ENCODE measurements around the gene PCDHGB5. TPM values are rescaled to one million over a fixed set of nuclear protein-coding genes. Genes with fewer than 3 reads are reported as not detected.
"Not testable (repeated sequence)": the region's sequence is repeated elsewhere in the genome, so short reads cannot be mapped to it uniquely, and the experiment has no call there.

Gene PCDHGB5
- total RNA-seq, 1 donor from 2014 or later = 1.5 TPM

GRCh38 chr5:141392429-141393198 is 5.1 kb upstream of the PCDHGB5 start, which contains the start of gene PCDHGA8:
PCDHGA8 (plus strand) TSS chr5:141392633; CDS start chr5:141392814, 181 bp downstream.
- no peak for DNase-seq (ENCODE audit: low read depth, low spot score)
- H3K9me3 Mint-ChIP-seq = peaks cover 24% of the 10 kb centered on the region
- H3K27me3 Mint-ChIP-seq (ENCODE audit: low read depth) = no peaks in the 10 kb centered on the region
- no peak within 1 kb of the TSS for H3K4me3 Mint-ChIP-seq
- peaks cover 43% of the 10 kb centered on the region for H3K36me3 Mint-ChIP-seq (ENCODE audit: low read depth)
- TF ChIP-seq, protein P1, sequence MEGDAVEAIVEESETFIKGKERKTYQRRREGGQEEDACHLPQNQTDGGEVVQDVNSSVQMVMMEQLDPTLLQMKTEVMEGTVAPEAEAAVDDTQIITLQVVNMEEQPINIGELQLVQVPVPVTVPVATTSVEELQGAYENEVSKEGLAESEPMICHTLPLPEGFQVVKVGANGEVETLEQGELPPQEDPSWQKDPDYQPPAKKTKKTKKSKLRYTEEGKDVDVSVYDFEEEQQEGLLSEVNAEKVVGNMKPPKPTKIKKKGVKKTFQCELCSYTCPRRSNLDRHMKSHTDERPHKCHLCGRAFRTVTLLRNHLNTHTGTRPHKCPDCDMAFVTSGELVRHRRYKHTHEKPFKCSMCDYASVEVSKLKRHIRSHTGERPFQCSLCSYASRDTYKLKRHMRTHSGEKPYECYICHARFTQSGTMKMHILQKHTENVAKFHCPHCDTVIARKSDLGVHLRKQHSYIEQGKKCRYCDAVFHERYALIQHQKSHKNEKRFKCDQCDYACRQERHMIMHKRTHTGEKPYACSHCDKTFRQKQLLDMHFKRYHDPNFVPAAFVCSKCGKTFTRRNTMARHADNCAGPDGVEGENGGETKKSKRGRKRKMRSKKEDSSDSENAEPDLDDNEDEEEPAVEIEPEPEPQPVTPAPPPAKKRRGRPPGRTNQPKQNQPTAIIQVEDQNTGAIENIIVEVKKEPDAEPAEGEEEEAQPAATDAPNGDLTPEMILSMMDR (conservative IDR thresholded peaks at IDR 0.05) = no peak
- H3K27ac Mint-ChIP-seq (ENCODE audit: unreplicated experiment) = no peak within 1 kb of the TSS
- H3K4me1 Mint-ChIP-seq = no peaks in the 10 kb centered on the region

GRCh38 chr5:141393267-141393666 is 4.5 kb upstream of the PCDHGB5 start:
- Mint-ChIP-seq H3K27ac (ENCODE audit: unreplicated experiment) (no peak overlapping the region), H3K4me1 (no peaks in the 10 kb centered on the region), H3K9me3 (peaks cover 24% of the 10 kb centered on the region), H3K27me3 (ENCODE audit: low read depth) (no peaks in the 10 kb centered on the region), H3K4me3 (no peak overlapping the region), H3K36me3 (ENCODE audit: low read depth) (peaks cover 43% of the 10 kb centered on the region)
- DNase-seq (ENCODE audit: low read depth, low spot score) = no peak
- TF ChIP-seq, protein P1 (conservative IDR thresholded peaks at IDR 0.05) = no peak

- not testable (repeated sequence) for DNase-seq (ENCODE audit: low read depth, low spot score); H3K4me1 Mint-ChIP-seq; H3K27ac Mint-ChIP-seq (ENCODE audit: unreplicated experiment); H3K4me3 Mint-ChIP-seq; H3K27me3 Mint-ChIP-seq (ENCODE audit: low read depth)
- H3K36me3 Mint-ChIP-seq (ENCODE audit: low read depth) = peaks cover 43% of the 10 kb centered on the region
- H3K9me3 Mint-ChIP-seq = peaks cover 26% of the 10 kb centered on the region
Measured at GRCh38 chr5:141394401-141395187, 3.2 kb upstream of the PCDHGB5 start.

- Mint-ChIP-seq H3K4me3 (no peak overlapping the region), H3K4me1 (no peaks in the 10 kb centered on the region), H3K36me3 (ENCODE audit: low read depth) (peaks cover 31% of the 10 kb centered on the region), H3K27me3 (ENCODE audit: low read depth) (no peaks in the 10 kb centered on the region), H3K9me3 (peaks cover 20% of the 10 kb centered on the region), H3K27ac (ENCODE audit: unreplicated experiment) (no peak overlapping the region)
- TF ChIP-seq, protein P1 (conservative IDR thresholded peaks at IDR 0.05) = no peak
- DNase-seq (ENCODE audit: low read depth, low spot score) = no peak
Measured at GRCh38 chr5:141398608-141399007, 861 bp downstream of the PCDHGB5 start.

GRCh38 chr5:141399555-141400258 is 2.0 kb downstream of the PCDHGB5 start:
- H3K36me3 Mint-ChIP-seq (ENCODE audit: low read depth) = peaks cover 28% of the 10 kb centered on the region

More at GRCh38 chr5:141399555-141400258, 2.0 kb downstream of the PCDHGB5 start:
- no peaks in the 10 kb centered on the region for H3K27me3 Mint-ChIP-seq (ENCODE audit: low read depth)
- TF ChIP-seq, protein P1 (conservative IDR thresholded peaks at IDR 0.05) = no peak
- peak overlapping the region; percentile 8 for H3K4me3 Mint-ChIP-seq
- no peak overlapping the region for H3K27ac Mint-ChIP-seq (ENCODE audit: unreplicated experiment)
- no peak for DNase-seq (ENCODE audit: low read depth, low spot score)
- no peaks in the 10 kb centered on the region for H3K4me1 Mint-ChIP-seq
- peaks cover 25% of the 10 kb centered on the region for H3K9me3 Mint-ChIP-seq

Measured in neural crest cell (in vitro differentiated cells).